HG02642 (cell line): ENCODE measurements around the gene MOBP.
"Not testable (repeated sequence)": the region's sequence is repeated elsewhere in the genome, so short reads cannot be mapped to it uniquely, and the experiment has no call there.

Experiments used
- ATAC-seq: cut with Tn5 transposase; IDR thresholded peaks from one replicate; pipeline ENCODE4 v1.9.1; 2021; ENCODE audit warnings: mild to moderate bottlenecking; ENCODE audit not compliant: unreplicated experiment, poor library complexity

The MOBP gene

DNA sequence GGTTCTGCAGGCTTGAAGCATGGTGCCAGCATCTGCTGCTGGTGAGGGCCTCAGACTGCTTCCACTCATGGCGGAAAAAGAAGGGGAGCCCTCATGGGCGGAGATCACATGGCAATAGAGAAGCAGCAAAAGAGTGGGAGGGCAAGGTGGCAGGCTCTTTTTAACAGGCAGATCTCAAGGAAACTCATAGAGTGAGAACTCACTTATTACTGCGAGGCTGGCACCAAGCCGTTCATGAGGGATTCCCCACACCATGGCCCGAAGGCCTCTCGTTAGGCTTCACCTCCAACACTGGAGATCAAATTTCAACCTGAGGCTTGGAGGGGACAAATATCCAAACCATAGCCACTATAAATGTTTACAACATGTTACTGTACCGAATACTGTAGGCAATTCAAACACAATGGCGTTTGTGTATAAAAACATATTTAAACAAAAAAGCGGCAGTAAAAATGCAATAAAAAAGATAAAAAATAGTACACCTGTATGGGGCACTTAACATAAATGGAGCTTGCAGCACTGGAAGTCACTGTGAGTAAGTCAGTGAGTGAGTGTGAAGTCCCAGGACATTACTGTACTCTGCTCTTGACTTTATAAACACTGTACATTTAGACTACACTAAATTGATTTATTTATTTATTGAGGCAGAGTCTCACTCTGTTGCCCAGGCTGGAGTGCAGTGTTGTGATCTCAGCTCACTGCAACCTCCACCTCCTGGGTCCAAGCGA lies 18.8 kb upstream of the MOBP start:
- no peak for ATAC-seq

DNA sequence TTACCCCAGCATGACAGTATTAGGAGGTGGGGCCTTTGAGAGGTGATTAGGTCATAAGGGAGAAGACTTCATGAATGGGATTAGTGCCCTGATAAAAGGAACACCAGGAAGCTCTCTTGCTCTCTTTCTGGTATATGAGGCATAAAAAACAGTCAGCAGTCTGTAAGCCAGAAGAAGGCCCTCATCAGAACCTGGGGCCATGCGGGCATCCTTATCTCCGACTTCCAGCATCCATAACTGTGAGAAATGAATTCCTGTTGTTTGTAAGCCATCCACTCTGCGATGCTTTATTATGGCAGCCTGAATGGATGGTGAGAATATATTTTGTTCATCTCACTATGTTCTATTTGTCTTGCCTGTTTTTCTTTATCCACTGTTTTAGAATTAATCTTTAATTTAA lies 17.7 kb upstream of the MOBP start:
- ATAC-seq, result no peak

DNA sequence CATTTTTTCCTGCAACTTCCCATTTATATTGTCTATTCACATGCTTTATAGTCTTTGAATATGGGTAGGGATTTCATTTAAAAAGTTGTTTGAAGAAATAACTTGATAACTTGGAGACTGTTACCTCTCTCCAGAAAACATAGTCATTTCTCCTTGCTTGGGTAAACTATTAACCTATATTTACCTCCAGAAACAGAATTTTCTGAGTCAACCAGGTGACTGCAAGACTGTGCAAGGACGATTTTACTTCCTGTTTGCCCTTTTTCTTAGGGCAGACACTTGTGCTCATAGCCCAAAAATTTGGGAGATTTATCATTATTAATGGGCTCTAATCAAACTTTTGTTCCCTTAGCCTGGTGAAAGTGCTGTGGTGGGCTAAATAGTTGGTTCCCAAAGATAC lies 14.3 kb upstream of the MOBP start:
- no peak for ATAC-seq

DNA sequence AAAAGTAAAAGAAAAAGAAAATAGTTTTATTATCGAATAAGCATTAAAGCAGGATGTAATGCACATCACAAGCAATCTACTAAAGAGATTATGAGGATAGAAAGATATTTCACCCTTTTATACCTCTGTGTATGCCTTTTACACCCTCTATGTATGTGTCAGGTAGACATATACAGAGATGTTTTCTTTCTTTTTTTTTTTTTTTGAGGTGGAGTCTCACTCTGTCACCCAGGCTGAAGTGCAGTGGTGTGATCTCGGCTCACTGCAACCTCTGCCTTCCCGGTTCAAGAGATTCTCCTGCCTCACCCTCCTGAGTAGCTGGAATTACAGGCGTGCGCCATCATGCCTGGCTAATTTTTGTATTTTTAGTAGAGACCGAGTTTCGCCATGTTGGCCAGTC lies 13.6 kb upstream of the MOBP start:
- not testable (repeated sequence) for ATAC-seq

DNA sequence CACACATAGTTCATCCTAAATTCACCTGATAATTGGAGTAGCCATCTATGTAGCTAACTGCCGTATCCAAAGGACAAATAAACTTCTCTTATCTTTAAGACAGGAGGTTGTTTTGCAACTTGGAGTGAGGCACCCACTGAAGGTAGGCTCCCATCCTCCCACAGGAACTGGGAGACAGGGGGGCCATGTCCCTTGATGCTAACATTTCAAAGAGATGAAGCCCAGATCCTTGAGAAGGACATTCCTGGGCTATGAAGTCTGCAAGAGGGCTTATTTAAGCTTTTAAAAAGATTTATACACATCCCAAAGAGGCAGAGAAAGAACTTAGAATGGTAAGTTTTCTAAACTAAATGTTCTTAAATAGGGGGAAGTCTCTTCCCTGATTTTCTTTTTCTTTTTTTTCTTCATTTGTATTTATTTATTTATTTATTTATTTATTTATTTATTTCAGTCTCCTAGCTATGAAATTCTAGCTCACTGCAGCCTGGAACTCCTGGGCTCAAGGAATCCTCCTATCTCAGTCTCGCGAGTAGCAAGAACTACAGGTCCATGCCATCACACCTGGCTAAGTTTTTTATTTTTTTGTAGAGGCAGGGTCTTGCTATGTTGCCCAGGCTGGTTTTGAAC lies 12.8 kb upstream of the MOBP start:
- ATAC-seq, result no peak

DNA sequence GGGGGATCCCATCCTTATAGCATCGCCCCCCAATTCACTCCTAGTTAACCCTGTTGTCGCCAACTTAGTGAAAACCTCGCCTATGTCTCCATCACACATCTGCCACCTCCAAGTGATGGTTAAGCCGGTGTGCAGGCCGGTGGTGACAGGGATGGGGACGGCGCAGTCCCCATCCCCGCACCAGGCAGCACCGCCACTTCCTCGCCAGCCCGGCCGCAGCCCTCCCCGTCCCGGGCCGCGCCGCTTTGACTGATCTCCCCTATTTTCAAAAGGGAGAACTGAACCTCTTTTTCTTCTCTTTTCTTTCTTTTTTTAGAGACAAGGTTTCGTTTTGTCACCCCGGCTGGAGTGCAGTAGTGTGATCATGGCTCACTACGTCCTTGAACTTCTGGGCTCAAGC lies 11.3 kb upstream of the MOBP start:
- ATAC-seq, result no peak

DNA sequence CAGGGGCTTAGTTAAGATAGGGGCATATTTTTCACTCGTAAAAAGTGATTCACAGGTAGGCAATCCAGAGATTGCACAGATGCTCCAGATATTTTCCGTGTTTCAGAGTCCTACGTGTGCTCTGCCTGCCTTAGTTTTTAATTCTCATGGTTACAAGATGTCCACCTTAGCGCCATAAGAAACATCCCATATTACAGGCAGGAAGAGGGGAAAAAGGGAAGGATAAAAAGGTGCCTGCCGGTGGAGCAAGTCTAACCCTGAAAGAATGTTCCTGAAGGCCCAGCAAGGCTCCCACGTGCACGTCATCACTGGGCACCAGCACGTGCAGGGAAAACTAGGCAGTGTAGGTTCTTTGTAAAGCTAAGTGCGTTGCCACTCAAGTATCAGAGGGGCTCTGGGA lies 10.1 kb upstream of the MOBP start:
- ATAC-seq, result no peak

DNA sequence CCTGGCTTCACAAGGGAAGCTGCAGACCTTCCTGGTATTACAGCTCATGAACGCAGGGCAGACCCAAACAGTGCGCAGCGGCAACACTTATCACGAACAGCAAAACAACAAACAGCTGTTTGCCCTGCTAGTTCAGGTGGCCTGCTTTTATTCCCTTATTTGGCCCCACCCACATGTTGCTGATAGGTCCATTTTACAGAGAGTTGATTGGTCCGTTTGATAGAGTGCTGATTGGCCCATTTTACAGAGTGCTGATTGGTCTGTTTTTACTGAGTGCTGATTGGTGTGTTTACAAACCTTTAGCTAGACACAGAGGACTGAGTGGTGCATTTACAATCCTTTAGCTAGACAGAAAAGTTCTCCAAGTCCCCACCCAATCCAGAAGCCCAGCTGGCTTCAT lies 8.9 kb upstream of the MOBP start:
- ATAC-seq, result not testable (repeated sequence)

DNA sequence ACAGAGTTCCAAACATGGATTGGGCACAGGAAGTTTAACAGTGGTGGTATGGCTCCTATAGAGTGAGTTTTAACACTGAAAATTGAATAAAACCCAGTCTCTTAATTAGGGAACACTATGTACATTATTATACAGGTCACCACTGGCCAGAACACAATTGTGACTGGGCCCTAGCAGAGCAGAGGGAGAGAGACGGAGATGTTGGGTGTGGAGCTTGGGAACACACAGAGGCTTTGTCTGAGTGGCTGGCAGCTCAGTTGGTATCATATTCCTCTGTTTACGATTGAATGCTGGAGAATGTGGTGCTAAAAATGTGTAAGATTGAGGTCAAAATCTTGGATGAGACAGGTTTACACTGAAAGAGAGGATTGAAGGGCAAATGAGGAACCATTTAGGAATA lies 6.8 kb upstream of the MOBP start:
- no peak for ATAC-seq

DNA sequence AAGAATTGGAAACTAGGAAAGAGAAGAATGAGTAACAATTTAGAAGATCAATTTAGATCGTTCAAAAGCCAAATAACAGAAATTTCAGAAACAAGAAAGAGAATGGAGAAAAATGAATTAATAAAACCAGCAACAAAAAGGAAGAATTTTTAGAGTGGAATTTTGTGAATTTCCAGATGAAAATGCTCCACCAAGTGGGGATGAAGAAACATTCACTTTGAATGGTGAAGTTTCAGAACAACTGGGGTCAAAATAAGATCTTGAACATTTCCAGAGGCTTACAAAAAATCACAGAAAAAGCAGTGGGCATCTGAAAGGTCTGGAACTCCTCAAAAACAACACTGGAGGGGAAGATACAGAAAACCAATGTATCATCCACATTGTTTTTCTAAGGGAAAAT lies 4.2 kb upstream of the MOBP start:
- ATAC-seq, result no peak

DNA sequence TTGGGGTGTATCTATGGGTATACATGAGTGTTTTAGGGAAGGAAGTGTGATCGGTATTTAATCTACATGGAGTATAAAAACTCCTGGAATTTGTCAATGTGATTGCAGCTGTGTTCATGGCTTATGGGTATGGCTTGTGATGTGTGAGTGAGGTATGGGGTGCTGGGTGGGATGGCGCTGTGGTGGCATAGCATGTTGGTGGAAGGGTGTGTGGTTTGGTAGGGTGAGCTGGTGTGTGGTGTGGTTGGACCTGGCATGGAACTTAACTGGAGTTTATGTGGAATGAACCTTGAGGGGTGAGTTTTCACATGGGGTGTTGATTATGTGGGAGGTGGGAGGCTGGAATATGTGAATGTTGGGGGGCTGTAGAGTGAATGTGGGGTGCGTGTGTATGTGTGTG lies 492 bp upstream of the MOBP start:
- ATAC-seq, result no peak

DNA sequence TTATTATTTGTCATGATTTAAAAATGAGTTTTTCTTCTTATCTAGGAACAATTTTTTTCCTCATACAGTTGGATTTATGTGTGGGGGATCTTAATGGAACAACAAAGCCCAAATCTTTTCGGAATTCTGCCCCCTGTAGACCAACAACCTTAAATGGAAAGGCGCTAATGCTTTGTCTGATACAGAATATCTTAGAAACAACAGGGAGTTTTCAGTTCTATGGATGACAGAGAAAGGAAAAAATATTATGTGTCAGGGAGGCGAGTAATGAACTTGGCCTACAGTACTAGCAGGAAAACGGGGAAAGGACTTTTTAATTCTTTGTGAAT lies 592 bp downstream of the MOBP start:
- ATAC-seq, result no peak

DNA sequence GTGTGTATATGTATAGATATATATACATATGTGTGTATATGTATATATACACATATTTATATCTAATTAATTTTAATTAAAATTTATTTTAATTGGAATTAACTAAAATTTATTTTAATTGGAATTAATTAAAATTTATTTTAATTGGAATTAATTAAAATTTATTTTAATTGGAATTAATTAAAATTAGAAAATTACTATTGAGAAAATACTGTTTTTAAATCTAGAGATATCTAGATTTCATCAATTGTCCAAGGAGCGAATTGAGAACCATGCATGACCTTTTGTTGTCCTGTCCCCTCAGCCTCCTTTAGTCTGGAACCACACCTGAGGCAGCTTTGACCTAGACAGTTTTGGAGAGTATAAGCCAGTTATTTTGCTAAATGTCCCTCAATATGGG lies 1.8 kb downstream of the MOBP start:
- ATAC-seq, result no peak

DNA sequence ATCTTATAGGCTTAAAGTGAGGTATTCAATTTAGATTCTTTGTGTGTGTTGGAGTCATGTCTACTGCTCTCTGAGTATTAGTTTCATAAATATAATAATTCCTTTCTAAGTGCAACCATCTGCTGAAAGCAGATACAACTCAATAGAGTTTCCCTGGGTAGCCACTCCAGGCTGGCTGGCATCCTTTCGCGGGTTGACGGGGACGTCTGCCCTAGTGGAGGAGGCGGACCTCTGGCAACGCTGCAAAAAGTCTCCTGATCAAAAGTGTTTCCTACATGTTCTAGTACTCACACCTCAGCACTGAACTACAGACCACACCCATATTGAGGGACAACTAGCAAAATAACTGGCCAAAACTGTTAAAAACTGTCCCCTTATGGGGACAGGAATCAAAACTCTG lies 2.5 kb downstream of the MOBP start:
- ATAC-seq, result no peak

DNA sequence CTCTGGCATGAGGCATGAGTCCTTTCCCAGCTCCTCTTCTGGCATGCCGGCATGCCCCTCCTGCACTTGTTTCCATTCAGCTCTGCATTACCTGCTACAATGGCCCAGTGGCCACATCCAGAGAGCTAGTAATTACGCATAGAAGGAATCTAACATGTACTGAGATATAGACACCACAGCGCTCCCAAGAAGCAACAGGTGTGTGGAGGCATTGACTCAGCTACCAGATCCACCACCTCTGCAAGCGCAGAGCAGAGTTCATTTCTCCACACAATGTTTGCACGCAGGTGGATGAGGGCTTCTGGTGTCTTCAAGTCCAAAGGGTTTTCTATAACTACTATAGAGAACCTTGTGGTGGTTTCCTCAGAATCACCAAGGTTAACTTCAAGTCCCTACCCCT lies 4.2 kb downstream of the MOBP start:
- no peak for ATAC-seq

DNA sequence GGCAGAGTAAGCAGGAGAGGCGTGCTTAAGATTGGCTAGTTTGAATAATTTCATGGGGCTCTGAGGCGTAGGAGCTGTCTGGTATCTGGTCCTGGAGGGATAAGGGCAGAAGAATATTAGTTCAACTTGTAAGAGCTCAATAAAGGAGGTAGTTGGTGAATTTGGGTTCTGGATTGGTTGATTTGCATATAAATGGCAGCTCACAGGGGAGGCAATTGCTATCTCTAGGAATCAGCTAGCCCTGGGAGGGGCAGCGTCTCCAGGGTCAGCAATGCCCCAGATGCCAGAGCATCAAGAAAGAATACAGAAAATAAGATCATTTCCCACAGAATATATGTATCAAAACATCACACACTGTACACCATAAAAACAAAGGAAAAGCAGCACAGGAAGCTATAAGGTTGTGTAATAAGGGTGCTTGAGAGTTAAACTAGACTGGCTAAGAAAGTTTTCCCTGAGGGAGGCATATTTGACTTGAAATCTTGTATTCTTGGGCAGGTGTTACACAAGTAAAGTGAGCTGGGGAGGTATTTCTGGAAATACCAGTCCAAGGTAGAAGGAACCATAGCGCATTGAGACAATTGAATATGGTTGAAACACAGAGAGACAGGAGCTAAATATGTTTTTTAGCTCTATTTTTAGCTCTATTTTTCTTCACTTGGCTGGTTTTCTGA lies 6.1 kb downstream of the MOBP start:
- no peak for ATAC-seq

DNA sequence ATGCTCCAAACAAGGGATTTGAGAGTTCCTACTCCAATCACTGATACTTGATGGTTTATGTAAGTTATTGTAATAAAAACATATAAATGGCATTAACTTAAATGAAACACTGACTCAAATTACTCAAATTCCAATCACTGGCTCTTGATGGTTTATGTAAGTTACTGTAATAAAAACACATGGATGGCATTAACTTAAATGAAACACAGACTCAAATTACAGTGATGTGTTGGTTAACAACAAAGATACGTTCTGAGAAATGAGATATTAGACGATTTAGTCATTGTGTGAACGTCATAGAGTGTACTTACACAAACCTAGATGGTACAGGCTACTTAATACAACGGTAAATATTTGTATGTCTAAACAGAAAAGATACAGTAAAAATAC lies 6.6 kb downstream of the MOBP start:
- no peak for ATAC-seq

DNA sequence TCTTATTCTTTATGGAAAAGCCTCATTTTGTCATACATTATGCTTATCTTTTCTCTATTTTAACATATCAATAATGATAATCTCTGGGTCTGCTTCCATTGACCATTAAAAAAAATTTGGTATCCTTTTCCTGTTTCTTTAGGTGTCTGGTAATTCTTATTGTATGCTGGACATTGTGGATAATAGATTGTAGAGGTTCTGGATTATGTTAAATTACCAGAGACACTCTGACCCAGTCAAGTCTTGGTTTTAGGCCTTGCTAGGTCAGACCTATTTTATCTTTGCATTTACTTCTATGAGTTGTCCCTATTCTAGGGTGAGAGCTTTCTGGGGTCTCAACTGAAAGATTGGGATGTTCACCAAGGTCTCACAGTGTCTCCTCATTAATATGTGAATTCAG lies 9.3 kb downstream of the MOBP start:
- ATAC-seq, result no peak

DNA sequence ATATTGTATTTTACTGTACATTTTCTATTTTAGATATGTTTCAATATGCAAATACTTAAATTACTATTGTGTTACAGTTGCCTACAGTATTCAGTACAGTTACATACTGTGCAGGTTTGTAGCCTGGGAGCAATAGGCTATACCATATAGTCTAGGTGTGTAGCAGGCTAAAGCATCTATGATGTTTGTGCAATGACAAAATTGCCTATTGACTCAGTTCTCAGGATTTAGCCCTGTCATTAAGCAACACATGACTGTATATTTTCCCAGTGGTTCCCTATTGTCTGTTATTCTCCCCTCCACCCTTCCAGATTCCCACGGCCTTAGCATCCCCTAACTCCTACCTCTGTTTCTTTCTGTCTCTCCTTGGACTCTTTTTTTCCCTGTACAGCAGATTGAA lies 10.7 kb downstream of the MOBP start:
- no peak for ATAC-seq

DNA sequence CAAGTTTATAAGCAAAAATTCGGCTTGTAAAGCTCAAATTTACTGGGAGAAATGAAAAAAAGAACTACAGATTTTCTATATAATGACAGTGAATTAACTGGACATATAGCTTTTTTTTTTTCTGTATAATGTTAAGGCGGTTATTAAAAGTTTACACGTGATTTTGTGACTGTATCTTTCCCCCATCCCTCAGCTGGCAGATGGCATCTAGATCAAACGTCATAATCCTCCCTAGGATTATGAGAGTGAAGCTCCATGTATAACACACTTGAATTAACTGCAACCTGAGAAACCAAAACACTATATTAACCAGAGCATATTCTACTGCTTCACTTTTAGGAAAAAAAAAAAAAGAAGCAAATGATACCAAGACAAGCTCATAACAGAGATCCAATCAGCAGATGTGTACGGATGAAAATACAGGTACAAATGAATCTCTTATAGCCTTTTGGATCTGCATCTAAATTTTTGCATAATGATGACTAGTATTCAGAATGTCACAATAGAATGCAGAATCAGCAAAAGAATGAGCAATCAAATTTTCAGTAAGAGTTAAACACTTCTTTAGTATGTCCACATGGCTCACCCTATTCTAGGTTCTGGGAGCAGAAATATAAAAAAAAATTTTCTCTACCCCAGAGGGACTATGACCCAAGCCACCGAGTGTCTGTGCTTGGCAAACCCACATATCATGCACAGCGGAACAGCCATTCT lies 12.4 kb downstream of the MOBP start:
- ATAC-seq, result no peak

DNA sequence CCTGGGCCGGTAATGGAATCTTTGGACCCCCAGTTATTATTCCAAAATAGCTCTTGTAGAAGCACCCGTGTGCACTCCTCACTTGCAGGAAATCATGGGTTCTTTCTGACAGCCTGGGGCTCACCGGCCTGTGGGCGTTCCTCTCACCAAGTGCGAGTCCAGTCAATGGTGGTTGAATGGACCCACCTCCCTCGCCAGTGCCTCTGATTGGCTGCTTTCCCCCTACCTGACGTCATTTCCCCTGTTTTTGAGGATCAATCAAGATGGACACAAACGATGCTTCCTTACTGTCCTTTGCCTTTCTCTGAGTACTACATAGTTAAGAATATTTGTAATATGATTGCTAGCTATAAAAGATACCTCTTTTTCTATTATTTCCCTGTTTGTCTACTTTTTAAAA lies 18.1 kb downstream of the MOBP start:
- no peak for ATAC-seq
